Measurements from ENCODE around the gene ENTPD6.
A peak's percentile ranks its signal among the peaks of the same experiment; 100 is the strongest.

ENTPD6 gene

DNA sequence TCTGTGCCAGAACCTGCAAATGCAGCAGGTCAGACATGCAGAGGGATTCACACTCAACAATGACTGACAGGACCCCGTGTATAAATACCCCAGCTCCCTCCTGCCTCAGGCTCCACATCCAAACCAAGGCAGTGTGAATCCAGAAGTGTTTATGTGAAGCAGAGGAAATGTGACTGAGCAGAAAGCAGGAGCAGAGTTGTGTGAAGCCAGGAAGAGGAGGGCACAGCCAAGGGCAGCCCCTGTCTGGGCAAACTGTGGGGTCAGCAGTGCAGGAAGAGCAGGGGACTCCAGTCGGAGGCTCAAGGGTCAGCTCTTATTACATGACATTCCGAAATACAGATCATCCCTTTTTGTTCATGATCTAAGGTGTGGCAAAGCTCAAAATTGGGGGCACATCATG, 19.3 kb upstream of the ENTPD6 start:
- Histone ChIP-seq H3K4me2 (ENCODE audit: low read length) (no peak overlapping the region), H3K4me3 (ENCODE audit: low read length) (no peak overlapping the region), H3F3A (ENCODE audit: control insufficient read depth, insufficient read depth) (no peaks in the 10 kb centered on the region), H3K27me3 (ENCODE audit: control insufficient read depth, low read length) (0 out of 2 replicates have a peak, but pooled peaks cover 10% of the 10 kb centered on the region), H3K9me2 (replicated peaks; ENCODE audit: control insufficient read depth, low read length) (no peaks in the 10 kb centered on the region), H3K9me3 (ENCODE audit: control insufficient read depth, insufficient read depth, low read length) (no peaks in the 10 kb centered on the region), H3K27ac (ENCODE audit: low read depth, low read length) (no peak overlapping the region), H3K36me3 (ENCODE audit: control insufficient read depth, low read length) (no peaks in the 10 kb centered on the region), H3K4me1 (ENCODE audit: control insufficient read depth, low read length) (no peaks in the 10 kb centered on the region), H3K79me2 (ENCODE audit: control insufficient read depth, low read length) (no peaks in the 10 kb centered on the region), H4K20me1 (ENCODE audit: control insufficient read depth, insufficient read depth, low read depth, low read length) (no peaks in the 10 kb centered on the region)
- TF ChIP-seq EZH2phosphoT487 (IDR thresholded peaks at IDR 0.05; ENCODE audit: borderline replicate concordance, low read length) (no peak), CTCF (IDR thresholded peaks at IDR 0.05; ENCODE audit: low read depth, low read length, poor library complexity, severe bottlenecking) (no peak)

GRCh38 chr20:25177890-25178321, 17.6 kb upstream of the ENTPD6 start:
- no peaks in the 10 kb centered on the region for H4K20me1 ChIP-seq (ENCODE audit: control insufficient read depth, insufficient read depth, low read depth, low read length)

DNA sequence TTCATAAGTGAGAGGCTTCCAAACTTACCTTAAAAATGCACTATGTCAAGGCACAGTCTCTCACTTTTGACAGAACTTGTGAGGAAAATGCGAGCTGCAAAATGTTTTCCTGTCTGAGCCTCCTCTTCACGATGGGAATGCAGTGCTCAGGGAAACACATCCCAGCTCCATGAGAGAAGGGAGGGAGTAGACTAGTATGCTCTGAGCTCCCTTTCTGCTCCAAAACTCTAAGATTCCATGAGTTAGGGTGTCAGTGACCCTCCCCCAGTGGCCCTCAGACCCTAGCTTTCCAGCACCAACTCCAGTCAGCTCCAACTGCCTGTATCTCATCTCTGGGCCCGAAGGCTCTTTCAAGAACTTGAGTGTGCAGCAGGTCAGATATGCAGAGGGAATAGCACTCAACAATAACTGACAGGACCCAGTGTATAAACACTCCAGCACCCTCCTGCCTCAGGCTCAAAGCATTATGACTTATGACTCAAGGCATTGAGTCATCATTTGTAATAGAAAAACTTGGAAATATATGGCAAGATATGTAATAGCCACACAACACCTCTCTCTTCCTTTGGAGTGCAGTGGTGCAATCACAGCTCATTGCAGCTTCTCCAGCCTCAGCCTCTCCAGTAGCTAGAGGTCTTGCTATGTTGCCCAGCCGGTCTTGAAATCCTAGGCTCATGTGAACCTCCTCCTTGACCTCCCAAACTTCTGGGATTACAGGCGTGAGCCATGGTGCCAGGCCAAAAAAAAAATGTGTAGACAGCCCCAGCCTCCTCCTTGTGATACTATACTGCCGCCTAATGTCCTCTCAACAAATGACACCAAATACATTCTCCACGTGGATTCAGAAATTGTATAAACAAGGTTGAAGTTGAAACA, 16.7 kb upstream of the ENTPD6 start:
- Histone ChIP-seq H3K9me3 (ENCODE audit: control insufficient read depth, insufficient read depth, low read length) (no peaks in the 10 kb centered on the region), H3F3A (ENCODE audit: control insufficient read depth, insufficient read depth) (no peaks in the 10 kb centered on the region), H3K36me3 (ENCODE audit: control insufficient read depth, low read length) (no peaks in the 10 kb centered on the region), H3K4me3 (ENCODE audit: low read length) (no peak overlapping the region), H3K4me2 (ENCODE audit: low read length) (no peak overlapping the region), H3K79me2 (ENCODE audit: control insufficient read depth, low read length) (no peaks in the 10 kb centered on the region), H3K4me1 (ENCODE audit: control insufficient read depth, low read length) (no peaks in the 10 kb centered on the region), H3K27ac (ENCODE audit: low read depth, low read length) (no peak overlapping the region), H4K20me1 (ENCODE audit: control insufficient read depth, insufficient read depth, low read depth, low read length) (no peaks in the 10 kb centered on the region), H3K27me3 (ENCODE audit: control insufficient read depth, low read length) (0 out of 2 replicates have a peak, but pooled peaks cover 3% of the 10 kb centered on the region), H3K9me2 (replicated peaks; ENCODE audit: control insufficient read depth, low read length) (no peaks in the 10 kb centered on the region)
- no peak for TF ChIP-seq EZH2phosphoT487 (IDR thresholded peaks at IDR 0.05; ENCODE audit: borderline replicate concordance, low read length)
- TF ChIP-seq CTCF (IDR thresholded peaks at IDR 0.05; ENCODE audit: low read depth, low read length, poor library complexity, severe bottlenecking): peak; percentile 81

More at GRCh38 chr20:25177890-25178321, 17.6 kb upstream of the ENTPD6 start:
- H3K4me3 ChIP-seq (ENCODE audit: low read length): no peak overlapping the region
- H3K4me2 ChIP-seq (ENCODE audit: low read length): no peak overlapping the region
- no peak overlapping the region for H3K27ac ChIP-seq (ENCODE audit: low read depth, low read length)
- H3K27me3 ChIP-seq (ENCODE audit: control insufficient read depth, low read length): 0 out of 2 replicates have a peak, but pooled peaks cover 10% of the 10 kb centered on the region
- TF ChIP-seq EZH2phosphoT487 (IDR thresholded peaks at IDR 0.05; ENCODE audit: borderline replicate concordance, low read length): no peak
- no peak for TF ChIP-seq CTCF (IDR thresholded peaks at IDR 0.05; ENCODE audit: low read depth, low read length, poor library complexity, severe bottlenecking)
- H3K9me2 ChIP-seq (replicated peaks; ENCODE audit: control insufficient read depth, low read length): no peaks in the 10 kb centered on the region
- no peaks in the 10 kb centered on the region for H3K79me2 ChIP-seq (ENCODE audit: control insufficient read depth, low read length)
- no peaks in the 10 kb centered on the region for H3F3A ChIP-seq (ENCODE audit: control insufficient read depth, insufficient read depth)
- H3K36me3 ChIP-seq (ENCODE audit: control insufficient read depth, low read length): no peaks in the 10 kb centered on the region
- no peaks in the 10 kb centered on the region for H3K4me1 ChIP-seq (ENCODE audit: control insufficient read depth, low read length)
- no peaks in the 10 kb centered on the region for H3K9me3 ChIP-seq (ENCODE audit: control insufficient read depth, insufficient read depth, low read length)

Data from DOHH2 (cell line).